B cell (primary cell): ENCODE data around the gene DCHS2. TPM values are rescaled to one million over a fixed set of nuclear protein-coding genes. Genes with fewer than 3 reads are reported as not detected.

Experiments used
- ATAC-seq: fragments of 200-7000 bp; cut with Tn5 transposase; one replicate; pipeline ENCODE4 v1.10.0; 2021; ENCODE audit warnings: low read depth, mild to moderate bottlenecking, moderate number of reproducible peaks, moderate library complexity
- CTCF ChIA-PET: fragments of 350-600 bp; sonication (Branson Sonifier 250); formaldehyde crosslinking; loops from one replicate; lab custom pipeline; 2021; ENCODE audit warnings: antibody characterized with exemption, inconsistent platforms; lab: Charles Lee
- POLR2A ChIA-PET: fragments of 350-600 bp; sonication (Branson Sonifier 250); formaldehyde crosslinking; loops from one replicate; lab custom pipeline; 2021; ENCODE audit warnings: antibody characterized with exemption; lab: Charles Lee
- DNase-seq: peaks from one replicate; pipeline ENCODE4 v3.0.0; 2013
- H2AFZ ChIP-seq: 2 replicates; pipeline ENCODE4 v1.6.1; 2012; ENCODE audit warnings: mild to moderate bottlenecking, low read depth, low read length; ENCODE audit not compliant: insufficient read depth, poor library complexity, severe bottlenecking
- H3K27ac ChIP-seq, 2 donors: 1 replicate in 1 of 2; 2 replicates in 1 of 2; pipeline ENCODE4 v1.5.1; 2012 to 2013; ENCODE audit warnings: low read length in 2 of 2, mild to moderate bottlenecking in 2 of 2, moderate library complexity in 1 of 2
- H3K27me3 ChIP-seq, 4 experiments: fragments of 200-600 bp in 1 of 4; sonication (generic) in 1 of 4; replicated peaks in 1 of 4; 1 replicate in 2 of 4; 2 replicates in 2 of 4; pipeline versions ENCODE4 v1.6.1 to v1.7.0; 2013 to 2016; ENCODE audit warnings: low read length in 3 of 4, mild to moderate bottlenecking in 2 of 4, mixed read lengths in 1 of 4, moderate library complexity in 1 of 4; ENCODE audit not compliant: insufficient read depth in 4 of 4, control insufficient read depth in 3 of 4; ENCODE audit errors: control extremely low read depth in 1 of 4
- H3K36me3 ChIP-seq, 2 experiments: replicated peaks in 1 of 2; 1 replicate in 1 of 2; 2 replicates in 1 of 2; pipeline versions ENCODE4 v1.6.1 to v1.7.1; 2013; ENCODE audit warnings: low read length in 1 of 2; ENCODE audit not compliant: insufficient read depth in 2 of 2, control insufficient read depth in 1 of 2; ENCODE audit errors: control extremely low read depth in 1 of 2, extremely low read depth in 1 of 2
- H3K4me1 ChIP-seq, 2 donors: fragments of 200-600 bp in 1 of 2; sonication (generic) in 1 of 2; 1 replicate in 1 of 2; 2 replicates in 1 of 2; pipeline versions ENCODE4 v1.5.1 to v1.6.1; 2013 to 2017; ENCODE audit warnings: low read length in 2 of 2; ENCODE audit not compliant: control insufficient read depth in 2 of 2, insufficient read depth in 2 of 2
- H3K4me2 ChIP-seq: replicated peaks from 2 replicates; pipeline ENCODE3; 2012; ENCODE audit warnings: mild to moderate bottlenecking, low read depth, low read length; ENCODE audit not compliant: poor library complexity, severe bottlenecking
- H3K4me3 ChIP-seq, 5 experiments: fragments of 200-600 bp in 1 of 5; sonication (generic) in 1 of 5; 1 replicate in 3 of 5; 2 replicates in 2 of 5; pipeline versions ENCODE4 v1.5.1 to v1.7.0; 2011 to 2016; ENCODE audit warnings: low read length in 4 of 5, mild to moderate bottlenecking in 4 of 5, low read depth in 2 of 5, control low read depth in 1 of 5, moderate library complexity in 1 of 5; ENCODE audit not compliant: insufficient read depth in 1 of 5; ENCODE audit errors: control extremely low read depth in 1 of 5, extremely low read depth in 1 of 5
- H3K79me2 ChIP-seq: fragments of 200-600 bp; sonication (generic); one replicate; pipeline ENCODE4 v1.6.0; 2016; ENCODE audit warnings: low read length; ENCODE audit not compliant: control insufficient read depth, insufficient read depth
- H3K9ac ChIP-seq: fragments of 200-600 bp; sonication (generic); 2 replicates; pipeline ENCODE4 v1.6.1; 2017; ENCODE audit warnings: mild to moderate bottlenecking, low read length, moderate library complexity
- H3K9me3 ChIP-seq, 3 donors: one replicate each; pipeline versions ENCODE4 v1.6.1 to v1.7.1; 2013; ENCODE audit warnings: low read length in 2 of 3; ENCODE audit not compliant: control insufficient read depth in 2 of 3, insufficient read depth in 1 of 3; ENCODE audit errors: control extremely low read depth in 1 of 3
- H4K20me1 ChIP-seq: 2 replicates; pipeline ENCODE4 v1.6.0; 2012; ENCODE audit warnings: mild to moderate bottlenecking, low read length; ENCODE audit not compliant: insufficient read depth, control insufficient read depth, poor library complexity, severe bottlenecking
- H3K27ac Mint-ChIP-seq: one replicate; pipeline ENCODE4 v1.8.0; 2021; ENCODE audit warnings: mixed read lengths
- H3K27me3 Mint-ChIP-seq: one replicate; pipeline ENCODE4 v1.8.0; 2021; ENCODE audit warnings: mixed read lengths
- H3K4me1 Mint-ChIP-seq: one replicate; pipeline ENCODE4 v1.8.0; 2021; ENCODE audit warnings: mixed read lengths
- H3K4me3 Mint-ChIP-seq: one replicate; pipeline ENCODE4 v1.8.0; 2021; ENCODE audit warnings: mixed read lengths
- H3K9me3 Mint-ChIP-seq: one replicate; pipeline ENCODE4 v1.8.0; 2022; ENCODE audit warnings: mixed read lengths; ENCODE audit not compliant: insufficient read depth
- CTCF ChIP-seq: fragments of 200-600 bp; IDR thresholded peaks from one replicate; pipeline ENCODE4 v1.8.0; 2022; ENCODE audit warnings: antibody characterized with exemption, mild to moderate bottlenecking
- EZH2 ChIP-seq: IDR thresholded peaks from 2 replicates; pipeline ENCODE4 v1.6.1; 2012; ENCODE audit warnings: borderline replicate concordance, low read depth, mild to moderate bottlenecking, moderate library complexity, low read length; ENCODE audit not compliant: insufficient read depth, poor library complexity, severe bottlenecking
- WGBS: methylation state at CpG from one replicate; pipeline ENCODE4 v1.1.5; 2013; ENCODE audit warnings: missing lambda C conversion rate; ENCODE audit not compliant: insufficient coverage; 5-methylcytosine and 5-hydroxymethylcytosine counted together
- intact Hi-C: fragments of 100-400 bp; cut with micrococcal nuclease; formaldehyde crosslinking; loops from one replicate; pipeline ENCODE4 v1.10.0; 2022
- polyA plus RNA-seq: library from polyadenylated mRNA; depleted of rRNA; stranded (reverse); fragments of >200 nt; gene quantifications from 2 replicates; pipeline ENCODE4 v1.2.3, GENCODE V29; 2012
- total RNA-seq, 2 donors: library from RNA; stranded (reverse); fragments of 120-200 nt in 1 of 2; gene quantifications; 1 replicate in 1 of 2; 2 replicates in 1 of 2; pipeline versions ENCODE4 v1.2.3 to v1.2.4, GENCODE V29; 2013 to 2022

DCHS2 gene
- total and polyA plus RNA-seq, 2 donors (not counting 1 experiment from before 2014, with no cell fraction given): 0.02 to 0.06 TPM

DNA sequence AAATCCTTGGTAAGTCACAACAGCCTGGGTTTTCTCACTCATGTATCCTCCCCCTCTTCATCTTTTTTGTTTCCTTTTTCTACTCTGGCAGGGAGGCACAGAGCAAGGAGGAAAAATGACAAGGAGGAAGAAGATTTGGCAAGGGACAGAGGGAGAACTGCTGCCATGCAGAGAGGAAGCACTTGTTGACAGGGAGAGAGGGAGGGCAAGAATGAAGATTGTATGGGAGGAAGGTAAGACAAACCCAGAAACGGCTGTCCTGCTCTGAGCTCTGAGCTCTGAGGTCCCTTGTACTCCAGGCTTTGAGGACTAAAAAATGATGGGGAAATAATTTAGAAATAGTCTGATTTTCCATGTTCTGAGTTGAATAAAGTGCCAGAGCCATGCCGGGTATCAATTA, 123.9 kb downstream of the DCHS2 start:
- Mint-ChIP-seq H3K27ac (peak overlapping the region; percentile 83), H3K27me3 (peaks cover 17% of the 10 kb centered on the region), H3K4me3 (peak overlapping the region; percentile 80), H3K9me3 (no peaks in the 10 kb centered on the region), H3K4me1 (peaks cover 24% of the 10 kb centered on the region)
- no peaks in the 10 kb centered on the region for H3K27me3 ChIP-seq
- H3K4me1 ChIP-seq: peaks cover 22 to 29% of the 10 kb centered on the region in 2 donors
- H3K9me3 ChIP-seq: no peaks in the 10 kb centered on the region
- no peaks in the 10 kb centered on the region for H3K79me2 ChIP-seq
- 54% methylated on average over 2 of the region's 2 CpGs for WGBS
- ATAC-seq (no peak), DNase-seq (peak; percentile 6)
- H3K4me2 ChIP-seq: peak overlapping the region; percentile 66
- intact Hi-C loops: loop anchor here (5.0 kb wide), 1 partner anchor 50 kb away; no protein-coding TSS in a partner anchor
- POLR2A ChIA-PET: no interaction called here
- H4K20me1 ChIP-seq: no peaks in the 10 kb centered on the region
- H3K27ac ChIP-seq: peak overlapping the region; percentile 35 to 42
- TF ChIP-seq CTCF (no peak), EZH2 (no peak)
- peak overlapping the region; percentile 82 for H2AFZ ChIP-seq
- CTCF ChIA-PET: interaction anchor here (0.7 kb wide), 1 partner anchor 139 kb away, joined by 4 read pairs; no protein-coding TSS in a partner anchor
- H3K4me3 ChIP-seq: peak overlapping the region in 4 of 5 experiments; percentile 7 to 38 (median 18)
- peak overlapping the region; percentile 35 for H3K9ac ChIP-seq
- H3K36me3 ChIP-seq: no peaks in the 10 kb centered on the region

DNA sequence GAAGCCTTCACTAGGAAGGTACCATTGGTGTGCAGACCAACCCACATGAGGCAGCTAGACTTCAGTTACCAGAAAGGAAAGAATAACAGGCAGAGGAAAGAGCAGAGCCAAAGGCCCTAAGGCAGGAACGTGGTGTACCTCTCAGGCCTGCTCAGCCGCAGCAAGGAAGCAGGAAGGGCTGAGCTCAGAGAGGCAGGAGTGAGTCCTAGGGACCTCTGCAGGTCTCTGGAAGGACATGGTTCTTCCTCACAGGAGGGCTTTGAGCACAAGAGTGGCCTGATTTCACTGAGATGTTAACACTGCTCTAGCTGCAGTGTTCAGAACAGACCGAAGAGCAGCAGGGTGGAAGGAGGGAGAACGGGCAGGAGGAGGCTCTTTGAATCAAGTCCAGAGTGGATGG, 124.6 kb downstream of the DCHS2 start:
- peak overlapping the region; percentile 46 for H3K27ac Mint-ChIP-seq
- intact Hi-C loops: loop anchor here (5.0 kb wide), 1 partner anchor 50 kb away; no protein-coding TSS in a partner anchor
- no peaks in the 10 kb centered on the region for H3K79me2 ChIP-seq
- H3K4me1 ChIP-seq: peaks cover 28 to 34% of the 10 kb centered on the region in 2 donors
- H3K27ac ChIP-seq: peak overlapping the region in 1 of 2 donors; percentile 42
- peak overlapping the region; percentile 66 for H3K4me2 ChIP-seq
- peak overlapping the region; percentile 82 for H2AFZ ChIP-seq
- peaks cover 30% of the 10 kb centered on the region for H3K4me1 Mint-ChIP-seq
- 77% methylated on average over 4 of the region's 4 CpGs for WGBS
- peak; percentile 5 for DNase-seq
- TF ChIP-seq EZH2: no peak
- TF ChIP-seq CTCF: no peak
- H3K27me3 Mint-ChIP-seq: peaks cover 10% of the 10 kb centered on the region
- no peak overlapping the region for H3K9ac ChIP-seq
- no peaks in the 10 kb centered on the region for H3K9me3 Mint-ChIP-seq
- H3K4me3 ChIP-seq: no peak overlapping the region
- CTCF ChIA-PET: no interaction called here
- no peaks in the 10 kb centered on the region for H3K36me3 ChIP-seq
- H3K4me3 Mint-ChIP-seq: peak overlapping the region; percentile 20
- no peak for ATAC-seq
- H3K9me3 ChIP-seq: no peaks in the 10 kb centered on the region
- no peaks in the 10 kb centered on the region for H4K20me1 ChIP-seq
- no peaks in the 10 kb centered on the region for H3K27me3 ChIP-seq
- POLR2A ChIA-PET: no interaction called here
